Naive thymus-derived CD8-positive, alpha-beta T cell (primary cell): ENCODE measurements around the gene TOMM6. TPM values are rescaled to one million over a fixed set of nuclear protein-coding genes. Genes with fewer than 3 reads are reported as not detected.
"Not testable (repeated sequence)": the region's sequence is repeated elsewhere in the genome, so short reads cannot be mapped to it uniquely, and the experiment has no call there.

Experiments
- ATAC-seq, 2 donors: fragments of 150-1000 bp; cut with Tn5 transposase in 1 of 2; sonication (Bioruptor Pico), chemical (Tn5 transposase) in 1 of 2; 1 replicate in 1 of 2; 2 replicates in 1 of 2; pipeline ENCODE4 v1.10.0; 2021; ENCODE audit warnings: mild to moderate bottlenecking in 2 of 2, moderate library complexity in 2 of 2
- POLR2A ChIA-PET: fragments of 350-600 bp; sonication (Branson Sonifier 250); formaldehyde crosslinking; loops from one replicate; lab custom pipeline; 2021; ENCODE audit warnings: antibody characterized with exemption; lab: Charles Lee
- DNase-seq, 10 donors: peaks; one replicate each; pipeline versions ENCODE4 v3.0.0 to v3.0.0-alpha.2; 2020 to 2022
- H3K27ac Mint-ChIP-seq, 10 donors: one replicate each; pipeline ENCODE4 v1.8.0; 2020 to 2022; ENCODE audit warnings: mild to moderate bottlenecking in 10 of 10, mixed read lengths in 10 of 10, moderate library complexity in 4 of 10, inconsistent platforms in 1 of 10
- H3K27me3 Mint-ChIP-seq, 5 donors: one replicate each; pipeline ENCODE4 v1.8.0; 2021 to 2022; ENCODE audit warnings: mixed read lengths in 5 of 5
- H3K36me3 Mint-ChIP-seq, 3 donors: one replicate each; pipeline ENCODE4 v1.8.0; 2020 to 2022; ENCODE audit warnings: mixed read lengths in 3 of 3, mild to moderate bottlenecking in 2 of 3, inconsistent platforms in 1 of 3
- H3K4me1 Mint-ChIP-seq, 4 donors: one replicate each; pipeline ENCODE4 v1.8.0; 2021 to 2022; ENCODE audit warnings: mixed read lengths in 4 of 4
- H3K4me3 Mint-ChIP-seq, 10 donors: one replicate each; pipeline ENCODE4 v1.8.0; 2020 to 2022; ENCODE audit warnings: mild to moderate bottlenecking in 10 of 10, mixed read lengths in 10 of 10, moderate library complexity in 6 of 10, inconsistent platforms in 1 of 10
- H3K9me3 Mint-ChIP-seq, 9 donors: one replicate each; pipeline ENCODE4 v1.8.0; 2020 to 2022; ENCODE audit warnings: mixed read lengths in 9 of 9, mild to moderate bottlenecking in 3 of 9, inconsistent platforms in 1 of 9, moderate library complexity in 1 of 9
- polyA plus RNA-seq, 3 donors: library from polyadenylated mRNA; unstranded; fragments of 300-500 nt; fragmentation: Illumina TruSeq; gene quantifications; one replicate each; pipeline ENCODE4 v1.2.3, GENCODE V29; 2021
- total RNA-seq, 8 experiments: library from RNA in 2 of 8; stranded (reverse) in 2 of 8; gene quantifications; one replicate each; pipeline ENCODE4 v1.2.3 and lab custom pipeline; 2021 to 2026

TOMM6 gene
- total and polyA plus RNA-seq, 5 experiments from 2014 or later, result 134 to 440 (median 433) TPM

- no peak overlapping the region for H3K4me3 Mint-ChIP-seq
- peak overlapping the region in 1 of 10 donors; percentile 7 for H3K27ac Mint-ChIP-seq
- DNase-seq (no peak), ATAC-seq (no peak)
- H3K27me3 Mint-ChIP-seq, result peaks cover 0 to 4% (median 0%) of the 10 kb centered on the region in 5 donors
- POLR2A ChIA-PET, result no interaction called here
- peaks cover 0 to 16% (median 2%) of the 10 kb centered on the region in 4 donors for H3K4me1 Mint-ChIP-seq
- no peaks in the 10 kb centered on the region for H3K36me3 Mint-ChIP-seq
- no peaks in the 10 kb centered on the region for H3K9me3 Mint-ChIP-seq
Observed at GRCh38 chr6:41755895-41756294, 31.6 kb upstream of the TOMM6 start.

- DNase-seq (no peak), ATAC-seq (peak; percentile 47 to 70)
- H3K27me3 Mint-ChIP-seq, result peaks cover 0 to 5% (median 3%) of the 10 kb centered on the region in 5 donors
- peak overlapping the region in 2 of 10 donors; percentile 7 to 59 for H3K27ac Mint-ChIP-seq
- no peaks in the 10 kb centered on the region for H3K9me3 Mint-ChIP-seq
- no peaks in the 10 kb centered on the region for H3K36me3 Mint-ChIP-seq
- POLR2A ChIA-PET, result no interaction called here
- H3K4me3 Mint-ChIP-seq, result no peak overlapping the region
- H3K4me1 Mint-ChIP-seq, result peaks cover 0 to 16% (median 2%) of the 10 kb centered on the region in 4 donors
Observed at GRCh38 chr6:41756354-41756753, 31.1 kb upstream of the TOMM6 start.

- Mint-ChIP-seq H3K4me1 (peaks cover 0 to 16% (median 2%) of the 10 kb centered on the region in 4 donors), H3K27ac (peak overlapping the region in 1 of 10 donors; percentile 8), H3K36me3 (no peaks in the 10 kb centered on the region), H3K9me3 (no peaks in the 10 kb centered on the region), H3K4me3 (peak overlapping the region in 1 of 10 donors; percentile 0), H3K27me3 (peaks cover 0 to 6% (median 4%) of the 10 kb centered on the region in 5 donors)
- DNase-seq (no peak), ATAC-seq (no peak)
- POLR2A ChIA-PET, result interaction anchor here (0.6 kb wide), 1 partner anchor 12 kb away, joined by 3 read pairs; no protein-coding TSS in a partner anchor
Observed at GRCh38 chr6:41757271-41757670, 30.2 kb upstream of the TOMM6 start.

GRCh38 chr6:41757931-41758640 lies 29.4 kb upstream of the TOMM6 start:
- H3K36me3 Mint-ChIP-seq, result no peaks in the 10 kb centered on the region
- no peak overlapping the region for H3K27ac Mint-ChIP-seq
- POLR2A ChIA-PET, result interaction anchor here (0.6 kb wide), 1 partner anchor 12 kb away, joined by 3 read pairs; no protein-coding TSS in a partner anchor
- no peak overlapping the region for H3K4me3 Mint-ChIP-seq
- DNase-seq (no peak), ATAC-seq (no peak)
- peaks cover 0 to 16% (median 2%) of the 10 kb centered on the region in 4 donors for H3K4me1 Mint-ChIP-seq
- peaks cover 0 to 7% (median 4%) of the 10 kb centered on the region in 5 donors for H3K27me3 Mint-ChIP-seq
- H3K9me3 Mint-ChIP-seq, result no peaks in the 10 kb centered on the region

GRCh38 chr6:41758641-41759035 lies 28.9 kb upstream of the TOMM6 start:
- peak overlapping the region in 1 of 10 donors; percentile 86 for H3K27ac Mint-ChIP-seq
- POLR2A ChIA-PET, result no interaction called here
- H3K9me3 Mint-ChIP-seq, result no peaks in the 10 kb centered on the region
- no peaks in the 10 kb centered on the region for H3K36me3 Mint-ChIP-seq
- peaks cover 0 to 8% (median 7%) of the 10 kb centered on the region in 5 donors for H3K27me3 Mint-ChIP-seq
- no peak for DNase-seq
- no peak for ATAC-seq
- H3K4me3 Mint-ChIP-seq, result no peak overlapping the region
- H3K4me1 Mint-ChIP-seq, result peaks cover 0 to 16% (median 4%) of the 10 kb centered on the region in 4 donors

GRCh38 chr6:41759106-41759904 lies 28.2 kb upstream of the TOMM6 start:
- H3K4me3 Mint-ChIP-seq, result no peak overlapping the region
- H3K27ac Mint-ChIP-seq, result peak overlapping the region in 1 of 10 donors; percentile 86

GRCh38 chr6:41759905-41760579 lies 27.5 kb upstream of the TOMM6 start:
- ATAC-seq, result no peak

More at GRCh38 chr6:41759106-41759904, 28.2 kb upstream of the TOMM6 start:
- ATAC-seq (no peak), DNase-seq (no peak)
- no peaks in the 10 kb centered on the region for H3K36me3 Mint-ChIP-seq
- H3K4me1 Mint-ChIP-seq, result peaks cover 0 to 16% (median 4%) of the 10 kb centered on the region in 4 donors
- peaks cover 0 to 7% (median 6%) of the 10 kb centered on the region in 5 donors for H3K27me3 Mint-ChIP-seq
- no peaks in the 10 kb centered on the region for H3K9me3 Mint-ChIP-seq
- POLR2A ChIA-PET, result interaction anchor here (0.6 kb wide), 1 partner anchor 1712 kb away, joined by 3 read pairs; no protein-coding TSS in a partner anchor

GRCh38 chr6:41763470-41763869 lies 24.0 kb upstream of the TOMM6 start:
- Mint-ChIP-seq H3K9me3 (no peaks in the 10 kb centered on the region), H3K4me1 (peaks cover 0 to 6% (median 2%) of the 10 kb centered on the region in 4 donors), H3K36me3 (no peaks in the 10 kb centered on the region), H3K27ac (peak overlapping the region in 1 of 10 donors; percentile 43), H3K4me3 (no peak overlapping the region), H3K27me3 (peaks cover 0 to 7% (median 3%) of the 10 kb centered on the region in 5 donors)
- ATAC-seq (no peak), DNase-seq (no peak)
- POLR2A ChIA-PET, result interaction anchor here (0.6 to 0.7 kb wide), 2 partner anchors 150 to 1487 kb away, joined by 3 to 9 read pairs; no protein-coding TSS in a partner anchor

More at GRCh38 chr6:41759905-41760579, 27.5 kb upstream of the TOMM6 start:
- no peak for DNase-seq
- Mint-ChIP-seq H3K4me3 (no peak overlapping the region), H3K9me3 (no peaks in the 10 kb centered on the region), H3K27ac (peak overlapping the region in 1 of 10 donors; percentile 6), H3K27me3 (peaks cover 0 to 7% (median 4%) of the 10 kb centered on the region in 5 donors), H3K4me1 (peaks cover 0 to 16% (median 4%) of the 10 kb centered on the region in 4 donors), H3K36me3 (no peaks in the 10 kb centered on the region)
- POLR2A ChIA-PET, result no interaction called here

- peaks cover 0 to 13% (median 0%) of the 10 kb centered on the region in 3 donors for H3K36me3 Mint-ChIP-seq
- not testable (repeated sequence) for H3K27ac Mint-ChIP-seq
Observed at GRCh38 chr6:41766043-41766664, 21.3 kb upstream of the TOMM6 start.

GRCh38 chr6:41767112-41767833 lies 20.2 kb upstream of the TOMM6 start:
- POLR2A ChIA-PET, result no interaction called here
- Mint-ChIP-seq H3K4me3 (no peak overlapping the region), H3K27me3 (peaks cover 0 to 4% (median 3%) of the 10 kb centered on the region in 5 donors), H3K27ac (peak overlapping the region in 1 of 10 donors; percentile 15), H3K36me3 (peaks cover 0 to 24% (median under 1%) of the 10 kb centered on the region in 3 donors), H3K9me3 (no peaks in the 10 kb centered on the region), H3K4me1 (peaks cover 2 to 12% (median 4%) of the 10 kb centered on the region in 4 donors)
- no peak for ATAC-seq
- no peak for DNase-seq

More at GRCh38 chr6:41766043-41766664, 21.3 kb upstream of the TOMM6 start:
- H3K4me3 Mint-ChIP-seq, H3K9me3 Mint-ChIP-seq, ATAC-seq, DNase-seq, POLR2A ChIA-PET, H3K27me3 Mint-ChIP-seq: not testable (repeated sequence)
- H3K4me1 Mint-ChIP-seq, result peaks cover 2 to 12% (median 4%) of the 10 kb centered on the region in 4 donors
